H1 (cell line): ENCODE data around the gene SOHLH2. TPM values are rescaled to one million over a fixed set of nuclear protein-coding genes. Genes with fewer than 3 reads are reported as not detected.

Experiments used
- CTCF ChIA-PET: fragments of 300-600 bp; sonication (Branson Sonifier 250); formaldehyde crosslinking; loops from one replicate; lab custom pipeline; 2021; ENCODE audit not compliant: partially characterized antibody; lab: Charles Lee
- POLR2A ChIA-PET: fragments of 300-600 bp; sonication (Branson Sonifier 250); formaldehyde crosslinking; loops from one replicate; lab custom pipeline; 2021; ENCODE audit warnings: inconsistent platforms; ENCODE audit not compliant: partially characterized antibody; lab: Charles Lee
- DNase-seq, 2 experiments: peaks; one replicate each; pipeline versions ENCODE4 v3.0.0 to v3.0.0-alpha.2; 2010 to 2022; ENCODE audit warnings: low spot score in 2 of 2, low read depth in 1 of 2, mixed read lengths in 1 of 2
- FAIRE-seq: peaks from 2 replicates; lab custom pipeline; 2011; peaks lifted over from hg19 to GRCh38; lab: Jason Lieb, UNC
- H2AFZ ChIP-seq: 2 replicates; pipeline ENCODE4 v1.8.1; 2012; ENCODE audit warnings: low read length, inconsistent platforms
- H2AK5ac ChIP-seq: 2 replicates; pipeline ENCODE4 v1.6.1; 2013; ENCODE audit warnings: low read depth, low read length
- H2BK120ac ChIP-seq: replicated peaks from 2 replicates; pipeline ENCODE3; 2013; ENCODE audit warnings: low read depth, low read length, inconsistent platforms
- H2BK12ac ChIP-seq: 2 replicates; pipeline ENCODE4 v1.6.1; 2013; ENCODE audit warnings: low read depth, low read length
- H2BK15ac ChIP-seq: 2 replicates; pipeline ENCODE4 v1.6.1; 2013; ENCODE audit warnings: low read length
- H2BK20ac ChIP-seq: 2 replicates; pipeline ENCODE4 v1.6.1; 2013; ENCODE audit warnings: low read length
- H2BK5ac ChIP-seq: 2 replicates; pipeline ENCODE4 v1.6.1; 2013; ENCODE audit warnings: low read depth, low read length
- H3K14ac ChIP-seq: 2 replicates; pipeline ENCODE4 v1.6.1; 2013; ENCODE audit warnings: inconsistent platforms; ENCODE audit not compliant: insufficient read length
- H3K18ac ChIP-seq: 2 replicates; pipeline ENCODE4 v1.6.1; 2013; ENCODE audit warnings: low read length; ENCODE audit errors: extremely low read depth
- H3K23ac ChIP-seq: 2 replicates; pipeline ENCODE4 v1.6.1; 2013; ENCODE audit warnings: inconsistent platforms; ENCODE audit not compliant: insufficient read length
- H3K23me2 ChIP-seq: 2 replicates; pipeline ENCODE4 v1.6.1; 2013; ENCODE audit warnings: low read depth, low read length
- H3K27ac ChIP-seq: 2 replicates; pipeline ENCODE4 v1.6.1; 2011; ENCODE audit warnings: low read depth, low read length, inconsistent platforms
- H3K27me3 ChIP-seq, 4 experiments: replicated peaks in 1 of 4; 1 replicate in 1 of 4; 2 replicates in 3 of 4; pipeline versions ENCODE4 v1.6.1 to v1.8.1; 2011 to 2013; ENCODE audit warnings: low read length in 3 of 4, mild to moderate bottlenecking in 3 of 4, inconsistent platforms in 2 of 4, mixed read lengths in 2 of 4, moderate library complexity in 1 of 4; ENCODE audit not compliant: control insufficient read depth in 3 of 4, insufficient read depth in 3 of 4; ENCODE audit errors: extremely low read depth in 1 of 4
- H3K36me3 ChIP-seq, 4 experiments: 2 replicates each; pipeline versions ENCODE4 v1.6.1 to v1.8.1; 2011 to 2013; ENCODE audit warnings: mild to moderate bottlenecking in 4 of 4, low read length in 3 of 4, moderate library complexity in 2 of 4, control low read depth in 1 of 4, inconsistent platforms in 1 of 4; ENCODE audit not compliant: insufficient read depth in 4 of 4, control insufficient read depth in 2 of 4
- H3K4ac ChIP-seq: replicated peaks from 2 replicates; pipeline ENCODE3; 2013; ENCODE audit warnings: low read length, low read depth, mixed read lengths, inconsistent platforms; ENCODE audit not compliant: insufficient read length
- H3K4me1 ChIP-seq, 4 experiments: replicated peaks in 1 of 4; 1 replicate in 1 of 4; 2 replicates in 3 of 4; pipeline versions ENCODE4 v1.6.1 to v1.8.1; 2011 to 2013; ENCODE audit warnings: low read length in 3 of 4, inconsistent platforms in 2 of 4, mixed read lengths in 1 of 4; ENCODE audit not compliant: insufficient read depth in 4 of 4, control insufficient read depth in 3 of 4
- H3K4me2 ChIP-seq, 2 experiments: 2 replicates each; pipeline versions ENCODE4 v1.6.1 to v1.8.1; 2011 to 2013; ENCODE audit warnings: low read depth in 2 of 2, low read length in 2 of 2, control low read depth in 1 of 2, inconsistent platforms in 1 of 2, mild to moderate bottlenecking in 1 of 2; ENCODE audit not compliant: insufficient read depth in 1 of 2
- H3K4me3 ChIP-seq, 4 experiments: fragments of 200-600, 300-600 bp in 1 of 4; sonication (generic), shearing (Covaris generic), sonication (Bioruptor Twin) in 1 of 4; 2 replicates each; pipeline versions ENCODE4 v1.5.1 to v1.8.1; 2011 to 2016; ENCODE audit warnings: low read length in 4 of 4, low read depth in 3 of 4, control low read depth in 2 of 4, inconsistent platforms in 2 of 4, mild to moderate bottlenecking in 2 of 4, mixed read lengths in 1 of 4, moderate library complexity in 1 of 4; ENCODE audit not compliant: insufficient read depth in 2 of 4; ENCODE audit errors: extremely low read depth in 1 of 4
- H3K56ac ChIP-seq: replicated peaks from 2 replicates; pipeline ENCODE3; 2013; ENCODE audit warnings: low read depth, mild to moderate bottlenecking, mixed read lengths, low read length, inconsistent platforms; ENCODE audit not compliant: insufficient read length
- H3K79me1 ChIP-seq: 2 replicates; pipeline ENCODE4 v1.6.1; 2013; ENCODE audit warnings: low read depth, low read length, control low read depth
- H3K79me2 ChIP-seq, 2 experiments: 2 replicates each; pipeline versions ENCODE4 v1.6.1 to v1.8.1; 2012 to 2013; ENCODE audit warnings: low read length in 2 of 2, mild to moderate bottlenecking in 2 of 2, inconsistent platforms in 1 of 2; ENCODE audit not compliant: insufficient read depth in 2 of 2, control insufficient read depth in 1 of 2
- H3K9ac ChIP-seq, 4 experiments: replicated peaks in 1 of 4; 1 replicate in 1 of 4; 2 replicates in 3 of 4; pipeline versions ENCODE4 v1.6.1 to v1.8.1; 2011 to 2013; ENCODE audit warnings: low read depth in 3 of 4, low read length in 3 of 4, control low read depth in 2 of 4, mild to moderate bottlenecking in 2 of 4, moderate library complexity in 2 of 4, inconsistent platforms in 1 of 4; ENCODE audit errors: extremely low read depth in 1 of 4
- H3K9me3 ChIP-seq, 2 experiments: 2 replicates each; pipeline versions ENCODE4 v1.6.1 to v1.8.1; 2012 to 2013; ENCODE audit warnings: mild to moderate bottlenecking in 2 of 2, moderate library complexity in 2 of 2, control low read depth in 1 of 2, inconsistent platforms in 1 of 2, low read depth in 1 of 2, low read length in 1 of 2, mixed read lengths in 1 of 2; ENCODE audit not compliant: insufficient read depth in 2 of 2
- H4K20me1 ChIP-seq, 2 experiments: replicated peaks in 1 of 2; 2 replicates each; pipeline versions ENCODE3 to v1.8.1; 2011 to 2013; ENCODE audit warnings: inconsistent platforms in 2 of 2, low read length in 2 of 2, mild to moderate bottlenecking in 1 of 2; ENCODE audit not compliant: insufficient read depth in 2 of 2, control insufficient read depth in 1 of 2
- H4K5ac ChIP-seq: 2 replicates; pipeline ENCODE4 v1.6.1; 2013; ENCODE audit warnings: low read length, low read depth, mixed read lengths, inconsistent platforms; ENCODE audit not compliant: insufficient read length
- H4K8ac ChIP-seq: 2 replicates; pipeline ENCODE4 v1.8.0; 2013; ENCODE audit warnings: mild to moderate bottlenecking, moderate library complexity, low read length, inconsistent platforms; ENCODE audit not compliant: insufficient read depth; ENCODE audit errors: extremely low read depth
- H4K91ac ChIP-seq: replicated peaks from 2 replicates; pipeline ENCODE3; 2013; ENCODE audit warnings: low read length, mixed read lengths, inconsistent platforms; ENCODE audit not compliant: insufficient read length
- CTBP2 ChIP-seq: IDR thresholded peaks from 2 replicates; pipeline ENCODE4 v1.7.0; 2011; ENCODE audit warnings: borderline replicate concordance, mild to moderate bottlenecking, moderate library complexity, mixed read lengths, low read length; ENCODE audit not compliant: insufficient read depth, insufficient read length
- SIN3A ChIP-seq, 2 experiments: IDR thresholded peaks in 1 of 2; conservative IDR thresholded peaks in 1 of 2; 2 replicates each; pipeline ENCODE4 v1.6.1; 2011 to 2012; ENCODE audit warnings: low read length in 2 of 2, improper control_type of control experiment in 1 of 2, low read depth in 1 of 2, mild to moderate bottlenecking in 1 of 2
- WGBS, 2 experiments: shearing (Covaris generic) in 1 of 2; methylation state at CpG; one replicate each; pipeline versions ENCODE4 v1.1.6 to v1.1.7; 2013 to 2015; ENCODE audit warnings: low lambda C conversion rate in 2 of 2, mixed read lengths in 2 of 2, inconsistent platforms in 1 of 2, low coverage in 1 of 2, missing lambda C conversion rate in 1 of 2; ENCODE audit not compliant: insufficient replicate concordance in 2 of 2, insufficient coverage in 1 of 2, insufficient read length in 1 of 2; ENCODE audit errors: extremely low coverage in 1 of 2, missing lambda C conversion rate in 1 of 2; 5-methylcytosine and 5-hydroxymethylcytosine counted together
- polyA plus RNA-seq, 7 experiments: library from polyadenylated mRNA; depleted of rRNA in 3 of 7; stranded (reverse) in 5 of 7; unstranded in 2 of 7; fragments of >200 nt in 5 of 7; fragments of 200-250 nt in 2 of 7; gene quantifications; 1 replicate in 5 of 7; 2 replicates in 1 of 7; 4 replicates in 1 of 7; pipeline versions ENCODE4 v1.2.1 to v1.2.3, GENCODE V29; 2011 to 2013; ENCODE audit warnings: missing spikeins in 2 of 7, mixed read lengths in 2 of 7
- total RNA-seq: library from RNA; stranded (reverse); fragmentation: NEBNext Ultra II Directional; extraction: Animal tissue kit (Norgen Biotek cat#: 25700); gene quantifications from 2 replicates; pipeline ENCODE4 v1.2.1, GENCODE V29; 2021

Gene SOHLH2
- total and polyA plus RNA-seq, 2 of the 8 experiments (the other 6 are each of a cell fraction or from before 2014, with no cell fraction given): 6.8 to 10.3 TPM

DNA sequence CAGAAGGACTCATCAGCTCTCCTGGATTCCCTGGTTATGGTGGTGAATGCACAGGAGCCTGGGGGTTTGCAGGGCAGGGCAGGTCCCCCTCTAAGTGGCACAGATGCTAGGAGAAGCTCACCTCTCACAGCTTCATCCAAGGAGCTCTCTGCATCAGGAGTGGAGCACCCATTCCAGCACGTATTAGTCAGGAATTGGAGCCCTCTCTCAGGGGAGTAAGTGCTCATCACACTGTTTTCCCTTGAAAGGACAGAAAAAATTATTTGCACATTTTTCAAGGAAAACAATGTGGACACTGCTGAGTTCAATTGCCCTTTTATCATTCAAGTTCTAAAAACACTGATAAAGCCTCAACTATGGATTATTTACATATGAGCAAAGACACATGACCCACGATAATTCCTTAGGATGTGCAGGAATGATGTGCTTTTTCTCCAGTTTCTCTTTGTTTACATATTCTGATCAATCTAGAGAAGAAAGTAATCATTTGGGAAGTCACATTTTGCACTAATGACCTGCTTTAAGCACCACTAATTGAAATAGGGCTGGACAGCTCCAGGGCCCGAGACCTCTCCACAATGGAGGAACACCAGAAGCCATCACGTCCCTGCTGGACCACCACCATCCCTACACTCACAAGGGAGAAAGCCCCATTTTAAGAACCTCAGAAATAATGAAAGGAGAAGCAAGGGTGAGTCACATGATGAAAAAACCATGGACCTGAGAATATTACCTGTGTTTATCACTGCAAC lies 40.6 kb downstream of the SOHLH2 start:
- Histone ChIP-seq H3K79me2 (no peaks in the 10 kb centered on the region), H3K9ac (no peak overlapping the region), H4K5ac (no peak overlapping the region), H2AFZ (no peak overlapping the region), H4K20me1 (no peaks in the 10 kb centered on the region), H2BK15ac (no peak overlapping the region), H3K9me3 (no peaks in the 10 kb centered on the region), H2BK120ac (no peak overlapping the region), H3K4me3 (no peak overlapping the region), H3K4ac (no peak overlapping the region), H2BK20ac (no peak overlapping the region), H3K14ac (no peak overlapping the region), H3K23me2 (no peaks in the 10 kb centered on the region), H4K8ac (no peak overlapping the region), H2BK12ac (no peak overlapping the region), H3K4me2 (no peak overlapping the region), H2AK5ac (no peak overlapping the region), H3K36me3 (peaks cover 0 to 7% (median 4%) of the 10 kb centered on the region in 4 experiments; a peak in 2 of 8 replicates), H3K23ac (no peak overlapping the region), H4K91ac (no peak overlapping the region), H3K27ac (no peak overlapping the region), H3K18ac (no peak overlapping the region), H3K79me1 (no peaks in the 10 kb centered on the region), H2BK5ac (no peak overlapping the region), H3K56ac (no peak overlapping the region), H3K4me1 (peaks cover 0 to 4% (median 1%) of the 10 kb centered on the region in 4 experiments; a peak in 2 of 7 replicates), H3K27me3 (no peaks in the 10 kb centered on the region)
- no peak for FAIRE-seq
- ChIA-PET POLR2A (no interaction called here), CTCF (interaction anchor here (1.2 to 1.7 kb wide), 2 partner anchors 10 to 281 kb away, joined by 3 to 5 read pairs; no protein-coding TSS in a partner anchor)
- no peak for DNase-seq
- WGBS, 2 experiments: 89% methylated on average over 4 of the region's 4 CpGs; no CpG with 5 or more reads in 1 of the 2 experiments
- TF ChIP-seq CTBP2 (no peak), SIN3A (conservative IDR thresholded peaks at IDR 0.05 in 1 of 2, IDR thresholded peaks at IDR 0.05 in 1 of 2; ENCODE audit: low read depth in 1 of 2, low read length in 2 of 2) (no peak)
